ENCODE data around the gene HSPG2. TPM values are rescaled to one million over a fixed set of nuclear protein-coding genes. Genes with fewer than 3 reads are reported as not detected.

The HSPG2 gene
- total and polyA plus RNA-seq, 2 of the 13 experiments (the other 11 are each of a cell fraction or from before 2014, with no cell fraction given): 9.1 to 13.1 TPM

DNA sequence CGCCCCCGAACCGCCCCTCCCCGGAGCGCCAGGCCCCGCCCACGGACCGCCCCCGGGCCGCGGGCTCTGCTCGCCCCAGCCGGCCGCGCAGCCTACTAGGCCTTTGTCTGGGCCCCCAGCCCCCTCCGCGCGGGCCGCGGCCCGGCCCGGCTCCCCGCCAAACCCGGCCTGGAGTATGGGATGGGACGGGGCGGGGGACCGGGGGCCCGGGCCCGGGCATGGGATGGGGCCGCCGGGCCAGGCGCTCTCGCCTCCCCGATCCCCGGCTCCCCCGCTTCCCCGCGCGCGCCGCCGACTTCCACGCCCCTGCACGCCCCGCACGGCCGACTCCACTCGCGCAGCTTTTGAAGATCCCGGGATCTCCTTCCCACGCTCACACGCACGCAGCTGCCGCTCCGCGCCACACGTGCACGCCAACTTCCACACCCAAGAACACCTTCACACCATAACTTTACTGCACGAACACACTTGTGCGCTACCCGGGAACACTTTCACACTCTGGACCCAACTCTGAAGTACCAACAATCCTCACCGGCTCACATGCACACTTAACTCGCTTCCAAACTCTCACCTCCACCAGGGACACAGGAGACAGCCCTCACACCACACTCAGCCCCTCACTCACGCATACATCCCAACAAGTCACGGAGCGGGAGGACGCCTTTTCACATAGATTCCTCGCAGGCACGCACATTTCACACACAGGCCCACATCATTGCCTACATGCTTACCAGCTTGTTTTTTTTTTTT lies 437 bp upstream of the HSPG2 start (continued):
- TF ChIP-seq ZNF350 (CRISPR knock-in tag; IDR thresholded peaks at IDR 0.05; ENCODE audit: borderline replicate concordance, low read depth) (no peak), CENPT (CRISPR knock-in tag; IDR thresholded peaks at IDR 0.05; ENCODE audit: low read depth) (no peak), ZBTB21 (CRISPR knock-in tag; IDR thresholded peaks at IDR 0.05) (no peak), ZBTB20 (CRISPR knock-in tag; IDR thresholded peaks at IDR 0.05; ENCODE audit: borderline replicate concordance, low read depth) (no peak), NFKB2 (CRISPR knock-in tag; IDR thresholded peaks at IDR 0.05; ENCODE audit: borderline replicate concordance) (no peak), ZNF792 (CRISPR knock-in tag; IDR thresholded peaks at IDR 0.05) (no peak), MXI1 (IDR thresholded peaks at IDR 0.05; ENCODE audit: borderline replicate concordance, low read depth, low read length) (peak; percentile 34; the same call in 1 of the 3 replicates), ZNF446 (CRISPR knock-in tag; IDR thresholded peaks at IDR 0.05) (no peak), MZF1 (CRISPR knock-in tag; IDR thresholded peaks at IDR 0.05; ENCODE audit: borderline replicate concordance) (no peak)
- TF ChIP-seq, protein P1, sequence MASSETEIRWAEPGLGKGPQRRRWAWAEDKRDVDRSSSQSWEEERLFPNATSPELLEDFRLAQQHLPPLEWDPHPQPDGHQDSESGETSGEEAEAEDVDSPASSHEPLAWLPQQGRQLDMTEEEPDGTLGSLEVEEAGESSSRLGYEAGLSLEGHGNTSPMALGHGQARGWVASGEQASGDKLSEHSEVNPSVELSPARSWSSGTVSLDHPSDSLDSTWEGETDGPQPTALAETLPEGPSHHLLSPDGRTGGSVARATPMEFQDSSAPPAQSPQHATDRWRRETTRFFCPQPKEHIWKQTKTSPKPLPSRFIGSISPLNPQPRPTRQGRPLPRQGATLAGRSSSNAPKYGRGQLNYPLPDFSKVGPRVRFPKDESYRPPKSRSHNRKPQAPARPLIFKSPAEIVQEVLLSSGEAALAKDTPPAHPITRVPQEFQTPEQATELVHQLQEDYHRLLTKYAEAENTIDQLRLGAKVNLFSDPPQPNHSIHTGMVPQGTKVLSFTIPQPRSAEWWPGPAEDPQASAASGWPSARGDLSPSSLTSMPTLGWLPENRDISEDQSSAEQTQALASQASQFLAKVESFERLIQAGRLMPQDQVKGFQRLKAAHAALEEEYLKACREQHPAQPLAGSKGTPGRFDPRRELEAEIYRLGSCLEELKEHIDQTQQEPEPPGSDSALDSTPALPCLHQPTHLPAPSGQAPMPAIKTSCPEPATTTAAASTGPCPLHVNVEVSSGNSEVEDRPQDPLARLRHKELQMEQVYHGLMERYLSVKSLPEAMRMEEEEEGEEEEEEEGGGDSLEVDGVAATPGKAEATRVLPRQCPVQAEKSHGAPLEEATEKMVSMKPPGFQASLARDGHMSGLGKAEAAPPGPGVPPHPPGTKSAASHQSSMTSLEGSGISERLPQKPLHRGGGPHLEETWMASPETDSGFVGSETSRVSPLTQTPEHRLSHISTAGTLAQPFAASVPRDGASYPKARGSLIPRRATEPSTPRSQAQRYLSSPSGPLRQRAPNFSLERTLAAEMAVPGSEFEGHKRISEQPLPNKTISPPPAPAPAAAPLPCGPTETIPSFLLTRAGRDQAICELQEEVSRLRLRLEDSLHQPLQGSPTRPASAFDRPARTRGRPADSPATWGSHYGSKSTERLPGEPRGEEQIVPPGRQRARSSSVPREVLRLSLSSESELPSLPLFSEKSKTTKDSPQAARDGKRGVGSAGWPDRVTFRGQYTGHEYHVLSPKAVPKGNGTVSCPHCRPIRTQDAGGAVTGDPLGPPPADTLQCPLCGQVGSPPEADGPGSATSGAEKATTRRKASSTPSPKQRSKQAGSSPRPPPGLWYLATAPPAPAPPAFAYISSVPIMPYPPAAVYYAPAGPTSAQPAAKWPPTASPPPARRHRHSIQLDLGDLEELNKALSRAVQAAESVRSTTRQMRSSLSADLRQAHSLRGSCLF (CRISPR knock-in tag; IDR thresholded peaks at IDR 0.05; ENCODE audit: borderline replicate concordance): no peak
- TF ChIP-seq, protein P2, sequence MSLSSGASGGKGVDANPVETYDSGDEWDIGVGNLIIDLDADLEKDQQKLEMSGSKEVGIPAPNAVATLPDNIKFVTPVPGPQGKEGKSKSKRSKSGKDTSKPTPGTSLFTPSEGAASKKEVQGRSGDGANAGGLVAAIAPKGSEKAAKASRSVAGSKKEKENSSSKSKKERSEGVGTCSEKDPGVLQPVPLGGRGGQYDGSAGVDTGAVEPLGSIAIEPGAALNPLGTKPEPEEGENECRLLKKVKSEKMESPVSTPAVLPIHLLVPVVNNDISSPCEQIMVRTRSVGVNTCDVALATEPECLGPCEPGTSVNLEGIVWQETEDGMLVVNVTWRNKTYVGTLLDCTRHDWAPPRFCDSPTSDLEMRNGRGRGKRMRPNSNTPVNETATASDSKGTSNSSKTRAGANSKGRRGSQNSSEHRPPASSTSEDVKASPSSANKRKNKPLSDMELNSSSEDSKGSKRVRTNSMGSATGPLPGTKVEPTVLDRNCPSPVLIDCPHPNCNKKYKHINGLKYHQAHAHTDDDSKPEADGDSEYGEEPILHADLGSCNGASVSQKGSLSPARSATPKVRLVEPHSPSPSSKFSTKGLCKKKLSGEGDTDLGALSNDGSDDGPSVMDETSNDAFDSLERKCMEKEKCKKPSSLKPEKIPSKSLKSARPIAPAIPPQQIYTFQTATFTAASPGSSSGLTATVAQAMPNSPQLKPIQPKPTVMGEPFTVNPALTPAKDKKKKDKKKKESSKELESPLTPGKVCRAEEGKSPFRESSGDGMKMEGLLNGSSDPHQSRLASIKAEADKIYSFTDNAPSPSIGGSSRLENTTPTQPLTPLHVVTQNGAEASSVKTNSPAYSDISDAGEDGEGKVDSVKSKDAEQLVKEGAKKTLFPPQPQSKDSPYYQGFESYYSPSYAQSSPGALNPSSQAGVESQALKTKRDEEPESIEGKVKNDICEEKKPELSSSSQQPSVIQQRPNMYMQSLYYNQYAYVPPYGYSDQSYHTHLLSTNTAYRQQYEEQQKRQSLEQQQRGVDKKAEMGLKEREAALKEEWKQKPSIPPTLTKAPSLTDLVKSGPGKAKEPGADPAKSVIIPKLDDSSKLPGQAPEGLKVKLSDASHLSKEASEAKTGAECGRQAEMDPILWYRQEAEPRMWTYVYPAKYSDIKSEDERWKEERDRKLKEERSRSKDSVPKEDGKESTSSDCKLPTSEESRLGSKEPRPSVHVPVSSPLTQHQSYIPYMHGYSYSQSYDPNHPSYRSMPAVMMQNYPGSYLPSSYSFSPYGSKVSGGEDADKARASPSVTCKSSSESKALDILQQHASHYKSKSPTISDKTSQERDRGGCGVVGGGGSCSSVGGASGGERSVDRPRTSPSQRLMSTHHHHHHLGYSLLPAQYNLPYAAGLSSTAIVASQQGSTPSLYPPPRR (CRISPR knock-in tag; IDR thresholded peaks at IDR 0.05; ENCODE audit: borderline replicate concordance): no peak
- TF ChIP-seq, protein P3, sequence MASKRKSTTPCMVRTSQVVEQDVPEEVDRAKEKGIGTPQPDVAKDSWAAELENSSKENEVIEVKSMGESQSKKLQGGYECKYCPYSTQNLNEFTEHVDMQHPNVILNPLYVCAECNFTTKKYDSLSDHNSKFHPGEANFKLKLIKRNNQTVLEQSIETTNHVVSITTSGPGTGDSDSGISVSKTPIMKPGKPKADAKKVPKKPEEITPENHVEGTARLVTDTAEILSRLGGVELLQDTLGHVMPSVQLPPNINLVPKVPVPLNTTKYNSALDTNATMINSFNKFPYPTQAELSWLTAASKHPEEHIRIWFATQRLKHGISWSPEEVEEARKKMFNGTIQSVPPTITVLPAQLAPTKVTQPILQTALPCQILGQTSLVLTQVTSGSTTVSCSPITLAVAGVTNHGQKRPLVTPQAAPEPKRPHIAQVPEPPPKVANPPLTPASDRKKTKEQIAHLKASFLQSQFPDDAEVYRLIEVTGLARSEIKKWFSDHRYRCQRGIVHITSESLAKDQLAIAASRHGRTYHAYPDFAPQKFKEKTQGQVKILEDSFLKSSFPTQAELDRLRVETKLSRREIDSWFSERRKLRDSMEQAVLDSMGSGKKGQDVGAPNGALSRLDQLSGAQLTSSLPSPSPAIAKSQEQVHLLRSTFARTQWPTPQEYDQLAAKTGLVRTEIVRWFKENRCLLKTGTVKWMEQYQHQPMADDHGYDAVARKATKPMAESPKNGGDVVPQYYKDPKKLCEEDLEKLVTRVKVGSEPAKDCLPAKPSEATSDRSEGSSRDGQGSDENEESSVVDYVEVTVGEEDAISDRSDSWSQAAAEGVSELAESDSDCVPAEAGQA (IDR thresholded peaks at IDR 0.05; ENCODE audit: low read depth): no peak
- TF ChIP-seq, protein P3 (CRISPR knock-in tag; IDR thresholded peaks at IDR 0.05; ENCODE audit: borderline replicate concordance): no peak
